ENCODE results near the gene PCDHA2. TPM values are rescaled to one million over a fixed set of nuclear protein-coding genes. Genes with fewer than 3 reads are reported as not detected.
"Not testable (repeated sequence)": the region's sequence is repeated elsewhere in the genome, so short reads cannot be mapped to it uniquely, and the experiment has no call there.

The PCDHA2 gene
- total RNA-seq, 2 donors from 2014 or later, result 0.26 to 1.3 TPM

DNA sequence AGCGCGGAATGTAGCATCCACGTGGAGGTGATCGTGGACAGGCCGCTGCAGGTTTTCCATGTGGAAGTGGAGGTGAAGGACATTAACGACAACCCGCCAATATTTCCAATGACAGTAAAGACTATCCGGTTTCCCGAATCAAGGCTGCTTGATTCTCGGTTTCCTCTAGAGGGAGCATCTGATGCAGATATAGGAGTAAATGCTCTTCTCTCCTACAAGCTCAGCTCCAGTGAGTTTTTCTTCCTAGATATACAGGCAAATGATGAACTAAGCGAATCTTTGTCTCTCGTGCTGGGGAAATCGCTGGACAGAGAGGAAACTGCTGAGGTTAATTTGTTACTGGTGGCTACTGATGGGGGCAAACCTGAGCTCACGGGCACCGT, 598 bp downstream of the PCDHA2 start:
- peaks cover 0 to 55% (median 2%) of the 10 kb centered on the region in 3 donors for H3K9me3 ChIP-seq
- 15 to 22% methylated on average over 14 to 15 of the region's 15 CpGs for WGBS, 2 donors
- TF ChIP-seq POLR2A (IDR thresholded peaks at IDR 0.05), result no peak
- TF ChIP-seq, protein P1, sequence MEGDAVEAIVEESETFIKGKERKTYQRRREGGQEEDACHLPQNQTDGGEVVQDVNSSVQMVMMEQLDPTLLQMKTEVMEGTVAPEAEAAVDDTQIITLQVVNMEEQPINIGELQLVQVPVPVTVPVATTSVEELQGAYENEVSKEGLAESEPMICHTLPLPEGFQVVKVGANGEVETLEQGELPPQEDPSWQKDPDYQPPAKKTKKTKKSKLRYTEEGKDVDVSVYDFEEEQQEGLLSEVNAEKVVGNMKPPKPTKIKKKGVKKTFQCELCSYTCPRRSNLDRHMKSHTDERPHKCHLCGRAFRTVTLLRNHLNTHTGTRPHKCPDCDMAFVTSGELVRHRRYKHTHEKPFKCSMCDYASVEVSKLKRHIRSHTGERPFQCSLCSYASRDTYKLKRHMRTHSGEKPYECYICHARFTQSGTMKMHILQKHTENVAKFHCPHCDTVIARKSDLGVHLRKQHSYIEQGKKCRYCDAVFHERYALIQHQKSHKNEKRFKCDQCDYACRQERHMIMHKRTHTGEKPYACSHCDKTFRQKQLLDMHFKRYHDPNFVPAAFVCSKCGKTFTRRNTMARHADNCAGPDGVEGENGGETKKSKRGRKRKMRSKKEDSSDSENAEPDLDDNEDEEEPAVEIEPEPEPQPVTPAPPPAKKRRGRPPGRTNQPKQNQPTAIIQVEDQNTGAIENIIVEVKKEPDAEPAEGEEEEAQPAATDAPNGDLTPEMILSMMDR (IDR thresholded peaks at IDR 0.05), result no peak

DNA sequence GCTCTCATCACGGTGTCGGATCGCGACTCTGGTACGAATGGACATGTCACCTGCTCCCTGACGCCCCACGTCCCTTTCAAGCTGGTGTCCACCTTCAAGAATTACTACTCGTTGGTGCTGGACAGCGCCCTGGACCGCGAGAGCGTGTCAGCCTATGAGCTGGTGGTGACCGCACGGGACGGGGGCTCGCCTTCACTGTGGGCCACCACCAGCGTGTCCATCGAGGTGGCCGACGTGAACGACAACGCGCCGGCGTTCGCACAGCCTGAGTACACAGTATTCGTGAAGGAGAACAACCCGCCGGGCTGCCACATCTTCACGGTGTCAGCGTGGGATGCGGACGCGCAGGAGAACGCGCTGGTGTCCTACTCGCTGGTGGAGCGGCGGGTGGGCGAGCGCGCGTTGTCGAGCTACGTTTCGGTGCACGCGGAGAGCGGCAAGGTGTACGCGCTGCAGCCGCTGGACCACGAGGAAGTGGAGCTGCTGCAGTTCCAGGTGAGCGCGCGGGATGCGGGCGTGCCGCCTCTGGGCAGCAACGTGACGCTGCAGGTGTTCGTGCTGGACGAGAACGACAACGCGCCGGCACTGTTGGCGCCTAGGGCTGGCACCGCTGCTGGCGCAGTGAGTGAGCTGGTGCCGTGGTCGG, 1.5 kb downstream of the PCDHA2 start:
- H3K4me1 ChIP-seq; ATAC-seq; intact Hi-C loops (cut with DNase I); DNase-seq; H3K27me3 ChIP-seq; H3K4me3 ChIP-seq; H3K27ac ChIP-seq; H3K36me3 ChIP-seq (replicated peaks in 1 of 2; ENCODE audit: insufficient read depth in 1 of 2, low read depth in 2 of 2): not testable (repeated sequence)
- H3K9me3 ChIP-seq, result peaks cover 0 to 56% (median 2%) of the 10 kb centered on the region in 3 donors
- WGBS, 2 donors, result 37 to 40% methylated on average over 16 to 72 of the region's 72 CpGs

More for the DNA sequence above, 598 bp downstream of the PCDHA2 start:
- H3K4me1 ChIP-seq, result no peaks in the 10 kb centered on the region
- no peak overlapping the region for H3K27ac ChIP-seq
- H3K36me3 ChIP-seq (replicated peaks in 1 of 2; ENCODE audit: insufficient read depth in 1 of 2, low read depth in 2 of 2), result no peaks in the 10 kb centered on the region
- intact Hi-C loops (cut with DNase I), result no loop called here
- H3K4me3 ChIP-seq, result no peak overlapping the region
- no peaks in the 10 kb centered on the region for H3K27me3 ChIP-seq
- DNase-seq, result no peak
- no peak for ATAC-seq

DNA sequence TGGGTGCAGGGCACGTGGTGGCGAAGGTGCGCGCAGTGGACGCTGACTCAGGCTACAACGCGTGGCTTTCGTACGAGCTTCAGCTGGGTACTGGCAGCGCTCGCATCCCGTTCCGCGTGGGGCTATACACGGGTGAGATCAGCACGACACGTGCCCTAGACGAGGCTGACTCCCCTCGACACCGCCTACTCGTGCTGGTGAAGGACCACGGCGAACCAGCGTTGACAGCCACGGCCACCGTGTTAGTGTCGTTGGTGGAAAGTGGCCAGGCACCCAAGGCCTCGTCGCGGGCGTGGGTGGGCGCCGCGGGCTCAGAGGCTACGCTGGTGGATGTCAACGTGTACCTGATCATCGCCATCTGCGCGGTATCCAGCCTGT, 2.1 kb downstream of the PCDHA2 start:
- no peak for ATAC-seq
- 44% methylated on average over 39 of the region's 39 CpGs; no CpG with 5 or more reads in 1 of the 2 donors for WGBS, 2 donors
- no peak for TF ChIP-seq POLR2A (IDR thresholded peaks at IDR 0.05)
- TF ChIP-seq, protein P1 (IDR thresholded peaks at IDR 0.05), result no peak
- Histone ChIP-seq H3K4me3 (no peak overlapping the region), H3K4me1 (no peaks in the 10 kb centered on the region), H3K9me3 (peaks cover 0 to 57% (median 2%) of the 10 kb centered on the region in 3 donors), H3K27me3 (no peaks in the 10 kb centered on the region), H3K27ac (no peak overlapping the region), H3K36me3 (replicated peaks in 1 of 2; ENCODE audit: insufficient read depth in 1 of 2, low read depth in 2 of 2) (no peaks in the 10 kb centered on the region)
- intact Hi-C loops (cut with DNase I), result no loop called here
- no peak for DNase-seq

DNA sequence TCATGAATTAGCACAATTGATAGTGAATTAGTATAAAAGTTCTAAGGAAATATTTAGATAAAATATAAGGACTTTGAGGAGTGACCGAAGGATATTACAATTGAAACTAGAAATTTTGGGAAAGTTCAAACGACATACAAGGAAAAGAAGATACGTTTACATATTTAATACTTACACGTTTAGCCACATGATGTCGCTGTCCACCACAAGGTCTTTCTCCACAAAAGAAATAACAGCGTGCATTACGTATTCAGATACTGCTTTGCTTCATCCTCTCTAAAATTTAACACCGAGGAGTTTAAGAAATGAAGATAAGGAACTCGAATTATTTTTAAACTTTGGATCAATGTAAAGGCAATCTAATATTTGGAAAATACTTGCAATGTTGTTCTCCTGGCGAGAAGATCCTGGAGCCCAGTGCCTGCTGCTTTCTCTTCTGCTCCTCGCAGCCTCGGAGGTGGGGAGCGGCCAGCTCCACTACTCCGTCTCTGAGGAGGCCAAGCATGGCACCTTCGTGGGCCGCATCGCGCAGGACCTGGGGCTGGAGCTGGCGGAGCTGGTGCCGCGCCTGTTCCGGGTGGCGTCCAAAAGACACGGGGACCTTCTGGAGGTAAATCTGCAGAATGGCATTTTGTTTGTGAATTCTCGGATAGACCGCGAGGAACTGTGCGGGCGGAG, 6.3 kb downstream of the PCDHA2 start, which contains the start of gene PCDHA3:
TSS of gene PCDHA3 (plus strand) at position 242 of the 678 bp plus-strand sequence.
- no peak for ATAC-seq

DNA sequence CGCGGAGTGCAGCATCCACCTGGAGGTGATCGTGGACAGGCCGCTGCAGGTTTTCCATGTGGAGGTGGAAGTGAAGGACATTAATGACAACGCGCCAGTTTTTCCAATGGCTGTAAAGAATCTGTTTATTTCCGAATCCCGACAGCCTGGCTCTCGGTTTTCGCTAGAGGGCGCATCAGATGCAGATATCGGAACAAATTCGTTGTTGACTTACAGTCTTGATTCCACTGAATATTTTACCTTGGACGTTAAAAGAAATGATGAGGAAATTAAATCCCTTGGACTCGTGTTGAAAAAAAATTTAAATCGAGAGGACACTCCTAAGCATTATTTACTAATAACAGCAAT, 6.8 kb downstream of the PCDHA2 start:
- DNase-seq (peak in 2 of 4 donors; percentile 22 to 46), ATAC-seq (no peak)
- Histone ChIP-seq H3K27ac (peak overlapping the region in 1 of 4 donors; percentile 18), H3K4me1 (no peaks in the 10 kb centered on the region), H3K9me3 (peaks cover 0 to 39% (median 4%) of the 10 kb centered on the region in 3 donors), H3K27me3 (no peaks in the 10 kb centered on the region), H3K36me3 (replicated peaks in 1 of 2; ENCODE audit: insufficient read depth in 1 of 2, low read depth in 2 of 2) (no peaks in the 10 kb centered on the region), H3K4me3 (no peak overlapping the region)
- intact Hi-C loops (cut with DNase I), result no loop called here
- 9 to 20% methylated on average over 14 to 16 of the region's 16 CpGs for WGBS, 2 donors
- TF ChIP-seq, protein P1 (IDR thresholded peaks at IDR 0.05), result peak in 5 of 7 experiments; percentile 8 to 35 (median 20)
- no peak for TF ChIP-seq POLR2A (IDR thresholded peaks at IDR 0.05)

More for the DNA sequence above, 6.3 kb downstream of the PCDHA2 start, which contains the start of gene PCDHA3:
- Histone ChIP-seq H3K9me3 (peaks cover 0 to 44% (median 5%) of the 10 kb centered on the region in 3 donors), H3K4me1 (no peaks in the 10 kb centered on the region), H3K27ac (peak within 1 kb of the TSS in 1 of 4 donors; percentile 18), H3K36me3 (replicated peaks in 1 of 2; ENCODE audit: insufficient read depth in 1 of 2, low read depth in 2 of 2) (no peaks in the 10 kb centered on the region), H3K4me3 (peak within 1 kb of the TSS in 1 of 2 donors; percentile 20), H3K27me3 (no peaks in the 10 kb centered on the region)
- DNase-seq, result peak in 2 of 4 donors; percentile 37 to 43
- intact Hi-C loops (cut with DNase I), result no loop called here
- 9 to 13% methylated on average over 14 to 29 of the region's 29 CpGs for WGBS, 2 donors
- TF ChIP-seq POLR2A (IDR thresholded peaks at IDR 0.05), result no peak
- TF ChIP-seq, protein P1 (IDR thresholded peaks at IDR 0.05), result peak in 5 of 7 experiments; percentile 24 to 53 (median 29)

DNA sequence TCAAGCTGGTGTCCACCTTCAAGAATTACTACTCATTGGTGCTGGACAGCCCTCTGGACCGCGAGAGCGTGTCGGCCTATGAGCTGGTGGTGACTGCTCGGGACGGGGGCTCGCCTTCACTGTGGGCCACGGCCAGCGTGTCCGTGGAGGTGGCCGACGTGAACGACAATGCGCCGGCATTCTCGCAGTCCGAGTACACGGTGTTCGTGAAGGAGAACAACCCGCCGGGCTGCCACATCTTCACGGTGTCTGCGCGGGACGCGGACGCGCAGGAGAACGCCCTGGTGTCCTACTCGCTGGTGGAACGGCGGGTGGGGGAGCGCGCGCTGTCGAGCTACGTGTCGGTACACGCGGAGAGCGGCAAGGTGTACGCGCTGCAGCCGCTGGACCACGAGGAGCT, 7.7 kb downstream of the PCDHA2 start:
- intact Hi-C loops (cut with DNase I); ATAC-seq; H3K36me3 ChIP-seq (replicated peaks in 1 of 2; ENCODE audit: insufficient read depth in 1 of 2, low read depth in 2 of 2); DNase-seq; H3K4me1 ChIP-seq; H3K4me3 ChIP-seq; H3K27me3 ChIP-seq; H3K27ac ChIP-seq: not testable (repeated sequence)
- peaks cover 0 to 37% (median 3%) of the 10 kb centered on the region in 3 donors for H3K9me3 ChIP-seq
- WGBS, 2 donors, result 34 to 53% methylated on average over 6 to 43 of the region's 45 CpGs

Data from body of pancreas (tissue), 4 donors.